Ishikawa (cell line): ENCODE data around the gene SLC24A4.

Source experiments
- CEBPB ChIP-seq: IDR thresholded peaks from 2 replicates; pipeline ENCODE4 v1.6.1; 2012
- CREB1 ChIP-seq: IDR thresholded peaks from 2 replicates; pipeline ENCODE4 v1.6.1; 2012; ENCODE audit warnings: low read depth
- EP300 ChIP-seq: IDR thresholded peaks from 2 replicates; pipeline ENCODE4 v1.6.1; 2012; ENCODE audit warnings: borderline replicate concordance
- NFIC ChIP-seq: IDR thresholded peaks from 2 replicates; pipeline ENCODE4 v1.6.1; 2012
- RAD21 ChIP-seq: IDR thresholded peaks from 2 replicates; pipeline ENCODE4 v1.6.1; 2012; ENCODE audit warnings: low read depth
- REST ChIP-seq: IDR thresholded peaks from 2 replicates; pipeline ENCODE4 v1.6.1; 2012; ENCODE audit warnings: low read depth, mild to moderate bottlenecking
- TAF1 ChIP-seq: IDR thresholded peaks from 2 replicates; pipeline ENCODE4 v1.6.1; 2012; ENCODE audit warnings: low read depth, mild to moderate bottlenecking
- TCF12 ChIP-seq: IDR thresholded peaks from 2 replicates; pipeline ENCODE4 v1.6.1; 2012; ENCODE audit warnings: low read depth
- YY1 ChIP-seq: IDR thresholded peaks from 2 replicates; pipeline ENCODE4 v1.6.1; 2012; ENCODE audit warnings: low read depth

GRCh38 chr14:92542766-92543554 is 220.0 kb downstream of the SLC24A4 start:
- TF ChIP-seq REST (no peak), RAD21 (no peak), CREB1 (no peak), YY1 (no peak), EP300 (no peak), CEBPB (no peak), TAF1 (no peak), NFIC (no peak), TCF12 (no peak)
